MCF 10A (cell line): Measurements from ENCODE around the gene NXPH3. TPM values are rescaled to one million over a fixed set of nuclear protein-coding genes. Genes with fewer than 3 reads are reported as not detected.
A peak's percentile ranks its signal among the peaks of the same experiment; 100 is the strongest.

ENCODE experiments used
- BruUV-seq: library from RNA; stranded (reverse); fragments of 400-500 nt; replicated peaks from 2 replicates; lab custom pipeline; 2021; lab: Mats Ljungman, UMichigan
- CTCF ChIA-PET: fragments of 300-600 bp; sonication (Branson Sonifier 250); formaldehyde crosslinking; extraction: SDS; loops from one replicate; lab custom pipeline; 2021; ENCODE audit warnings: antibody characterized with exemption, inconsistent platforms; lab: Yijun Ruan, JAX
- POLR2A ChIA-PET: fragments of 300-600, 350-650 bp; sonication (Branson Sonifier 250); formaldehyde crosslinking; extraction: SDS; loops from one replicate; lab custom pipeline; 2020; ENCODE audit warnings: antibody characterized with exemption, inconsistent platforms; lab: Yijun Ruan, JAX
- DNase-seq: peaks from one replicate; pipeline ENCODE4 v3.0.0-alpha.2; 2018; ENCODE audit not compliant: unreplicated experiment
- H3K27ac Mint-ChIP-seq: one replicate; pipeline ENCODE4 v1.8.0; 2022; ENCODE audit warnings: mild to moderate bottlenecking, low read depth, mixed read lengths; ENCODE audit not compliant: unreplicated experiment
- H3K27me3 Mint-ChIP-seq: one replicate; pipeline ENCODE4 v1.8.0; 2022; ENCODE audit warnings: mixed read lengths; ENCODE audit not compliant: insufficient read depth, unreplicated experiment
- H3K36me3 Mint-ChIP-seq: one replicate; pipeline ENCODE4 v1.8.0; 2022; ENCODE audit warnings: mild to moderate bottlenecking, moderate library complexity, mixed read lengths; ENCODE audit not compliant: insufficient read depth, unreplicated experiment
- H3K4me1 Mint-ChIP-seq: one replicate; pipeline ENCODE4 v1.8.0; 2022; ENCODE audit warnings: mixed read lengths; ENCODE audit not compliant: insufficient read depth, unreplicated experiment
- H3K4me3 Mint-ChIP-seq: one replicate; pipeline ENCODE4 v1.8.0; 2022; ENCODE audit warnings: mild to moderate bottlenecking, moderate library complexity, mixed read lengths; ENCODE audit not compliant: unreplicated experiment
- H3K9me3 Mint-ChIP-seq: one replicate; pipeline ENCODE4 v1.8.0; 2022; ENCODE audit warnings: mixed read lengths; ENCODE audit not compliant: unreplicated experiment
- intact Hi-C: fragments of 100-400 bp; cut with micrococcal nuclease; formaldehyde crosslinking; loops from 2 replicates; pipeline ENCODE4 v1.14.1; 2022
- total RNA-seq: library from RNA; stranded (reverse); gene quantifications from 2 replicates; pipeline ENCODE4 v1.2.3, GENCODE V29; 2022
- TF ChIP-seq, protein P1 (sequence below): fragments of 200-600 bp; IDR thresholded peaks from one replicate; pipeline ENCODE4 v1.8.0; 2022; ENCODE audit warnings: antibody characterized with exemption, mild to moderate bottlenecking; ENCODE audit not compliant: unreplicated experiment

NXPH3 gene
- total RNA-seq, 1 experiment from 2014 or later, result not detected

DNA sequence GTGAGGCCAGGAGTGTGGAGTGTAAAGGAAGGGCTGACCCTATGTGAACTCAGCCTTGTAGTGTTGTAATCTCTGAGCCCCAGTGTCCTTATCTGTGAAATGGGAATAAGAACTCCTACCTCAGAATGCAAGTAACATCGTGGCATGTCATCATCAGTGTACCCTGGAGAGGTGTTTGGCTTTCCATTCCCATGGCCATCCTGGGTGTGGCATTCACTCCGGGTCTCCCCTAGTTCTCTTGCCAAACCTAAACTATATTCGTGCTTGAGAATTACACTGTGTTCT, 1.9 kb downstream of the NXPH3 start:
- no TSS peak for BruUV-seq
- H3K4me1 Mint-ChIP-seq, result peaks cover 5% of the 10 kb centered on the region
- peak overlapping the region; percentile 69 for H3K4me3 Mint-ChIP-seq
- H3K27ac Mint-ChIP-seq, result no peak overlapping the region
- TF ChIP-seq, protein P1, sequence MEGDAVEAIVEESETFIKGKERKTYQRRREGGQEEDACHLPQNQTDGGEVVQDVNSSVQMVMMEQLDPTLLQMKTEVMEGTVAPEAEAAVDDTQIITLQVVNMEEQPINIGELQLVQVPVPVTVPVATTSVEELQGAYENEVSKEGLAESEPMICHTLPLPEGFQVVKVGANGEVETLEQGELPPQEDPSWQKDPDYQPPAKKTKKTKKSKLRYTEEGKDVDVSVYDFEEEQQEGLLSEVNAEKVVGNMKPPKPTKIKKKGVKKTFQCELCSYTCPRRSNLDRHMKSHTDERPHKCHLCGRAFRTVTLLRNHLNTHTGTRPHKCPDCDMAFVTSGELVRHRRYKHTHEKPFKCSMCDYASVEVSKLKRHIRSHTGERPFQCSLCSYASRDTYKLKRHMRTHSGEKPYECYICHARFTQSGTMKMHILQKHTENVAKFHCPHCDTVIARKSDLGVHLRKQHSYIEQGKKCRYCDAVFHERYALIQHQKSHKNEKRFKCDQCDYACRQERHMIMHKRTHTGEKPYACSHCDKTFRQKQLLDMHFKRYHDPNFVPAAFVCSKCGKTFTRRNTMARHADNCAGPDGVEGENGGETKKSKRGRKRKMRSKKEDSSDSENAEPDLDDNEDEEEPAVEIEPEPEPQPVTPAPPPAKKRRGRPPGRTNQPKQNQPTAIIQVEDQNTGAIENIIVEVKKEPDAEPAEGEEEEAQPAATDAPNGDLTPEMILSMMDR, result no peak
- H3K36me3 Mint-ChIP-seq, result no peaks in the 10 kb centered on the region
- H3K27me3 Mint-ChIP-seq, result peaks cover 16% of the 10 kb centered on the region
- DNase-seq, result no peak
- H3K9me3 Mint-ChIP-seq, result no peaks in the 10 kb centered on the region
- intact Hi-C loops, result no loop called here
- ChIA-PET POLR2A (no interaction called here), CTCF (interaction anchor here (0.7 to 16.7 kb wide), 4 partner anchors 8 to 785 kb away, joined by 3 to 325 read pairs (median 4); partner anchors contain the start of gene SLC35B1)

DNA sequence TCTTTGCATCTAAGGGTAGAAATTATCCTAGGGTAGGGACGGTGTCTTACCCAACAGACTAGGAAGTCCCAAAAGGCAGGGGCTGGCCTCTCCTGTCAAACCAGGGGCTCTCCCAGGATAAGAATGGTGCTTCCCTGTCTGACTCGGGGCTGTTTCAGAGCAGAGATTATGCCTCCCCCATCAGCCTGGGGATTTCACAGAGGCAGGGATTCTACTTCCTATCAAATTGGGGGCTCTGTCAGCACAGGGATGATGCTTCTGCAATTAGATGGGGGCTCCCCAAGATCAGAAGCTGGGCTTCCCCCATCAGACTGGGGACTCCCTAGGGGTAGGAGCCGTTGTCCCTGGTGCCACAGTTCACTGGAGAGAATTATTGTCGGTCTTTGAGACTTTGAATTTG, 2.3 kb downstream of the NXPH3 start:
- intact Hi-C loops, result no loop called here
- Mint-ChIP-seq H3K27ac (no peak overlapping the region), H3K9me3 (no peaks in the 10 kb centered on the region), H3K36me3 (no peaks in the 10 kb centered on the region), H3K27me3 (peaks cover 12% of the 10 kb centered on the region), H3K4me1 (peaks cover 9% of the 10 kb centered on the region), H3K4me3 (no peak overlapping the region)
- ChIA-PET CTCF (interaction anchor here (0.7 to 16.7 kb wide), 4 partner anchors 8 to 785 kb away, joined by 3 to 325 read pairs (median 4); no protein-coding TSS in a partner anchor), POLR2A (no interaction called here)
- TF ChIP-seq, protein P1, result no peak
- no peak for DNase-seq
- no TSS peak for BruUV-seq

DNA sequence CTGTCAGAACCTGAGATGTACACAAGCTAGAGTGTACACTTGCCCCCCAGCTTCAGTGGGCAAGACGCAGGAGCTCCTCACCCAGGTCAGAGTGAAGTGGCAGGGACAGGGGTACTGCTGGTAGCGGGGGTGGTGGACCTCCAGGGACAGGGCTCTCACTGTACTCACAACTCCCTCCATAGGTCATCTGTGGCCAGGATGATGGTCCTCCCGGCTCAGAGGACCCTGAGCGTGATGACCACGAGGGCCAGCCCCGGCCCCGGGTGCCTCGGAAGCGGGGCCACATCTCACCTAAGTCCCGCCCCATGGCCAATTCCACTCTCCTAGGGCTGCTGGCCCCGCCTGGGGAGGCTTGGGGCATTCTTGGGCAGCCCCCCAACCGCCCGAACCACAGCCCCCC, 2.7 kb downstream of the NXPH3 start:
- CTCF ChIA-PET, result interaction anchor here (0.7 to 16.7 kb wide), 3 partner anchors 8 to 119 kb away, joined by 3 to 325 read pairs (median 5); no protein-coding TSS in a partner anchor

DNA sequence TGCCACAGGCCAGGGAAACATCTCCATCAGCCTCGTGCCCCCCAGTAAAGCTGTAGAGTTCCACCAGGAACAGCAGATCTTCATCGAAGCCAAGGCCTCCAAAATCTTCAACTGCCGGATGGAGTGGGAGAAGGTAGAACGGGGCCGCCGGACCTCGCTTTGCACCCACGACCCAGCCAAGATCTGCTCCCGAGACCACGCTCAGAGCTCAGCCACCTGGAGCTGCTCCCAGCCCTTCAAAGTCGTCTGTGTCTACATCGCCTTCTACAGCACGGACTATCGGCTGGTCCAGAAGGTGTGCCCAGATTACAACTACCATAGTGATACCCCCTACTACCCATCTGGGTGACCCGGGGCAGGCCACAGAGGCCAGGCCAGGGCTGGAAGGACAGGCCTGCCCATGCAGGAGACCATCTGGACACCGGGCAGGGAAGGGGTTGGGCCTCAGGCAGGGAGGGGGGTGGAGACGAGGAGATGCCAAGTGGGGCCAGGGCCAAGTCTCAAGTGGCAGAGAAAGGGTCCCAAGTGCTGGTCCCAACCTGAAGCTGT, 3.4 kb downstream of the NXPH3 start:
- H3K36me3 Mint-ChIP-seq, result no peaks in the 10 kb centered on the region
- H3K4me3 Mint-ChIP-seq, result no peak overlapping the region
- no TSS peak for BruUV-seq
- H3K27me3 Mint-ChIP-seq, result peaks cover 1% of the 10 kb centered on the region
- peaks cover 10% of the 10 kb centered on the region for H3K4me1 Mint-ChIP-seq
- H3K27ac Mint-ChIP-seq, result no peak overlapping the region
- no peak for DNase-seq
- intact Hi-C loops, result no loop called here
- CTCF ChIA-PET, result interaction anchor here (16.7 kb wide), 1 partner anchor 119 kb away, joined by 325 read pairs; no protein-coding TSS in a partner anchor
- H3K9me3 Mint-ChIP-seq, result no peaks in the 10 kb centered on the region
- TF ChIP-seq, protein P1, result no peak
- POLR2A ChIA-PET, result no interaction called here

More for the DNA sequence above, 2.7 kb downstream of the NXPH3 start:
- no TSS peak for BruUV-seq
- DNase-seq, result no peak
- H3K9me3 Mint-ChIP-seq, result no peaks in the 10 kb centered on the region
- TF ChIP-seq, protein P1, result no peak
- peaks cover 7% of the 10 kb centered on the region for H3K27me3 Mint-ChIP-seq
- no peaks in the 10 kb centered on the region for H3K36me3 Mint-ChIP-seq
- H3K4me3 Mint-ChIP-seq, result no peak overlapping the region
- POLR2A ChIA-PET, result no interaction called here
- H3K4me1 Mint-ChIP-seq, result peaks cover 10% of the 10 kb centered on the region
- no peak overlapping the region for H3K27ac Mint-ChIP-seq
- intact Hi-C loops, result no loop called here
